GM18951 (cell line): ENCODE results near the gene ZNF587.
"Not testable (repeated sequence)": the region's sequence is repeated elsewhere in the genome, so short reads cannot be mapped to it uniquely, and the experiment has no call there.

ENCODE experiments used
- POLR2A ChIP-seq: IDR thresholded peaks from 4 replicates; pipeline ENCODE4 v1.6.1; 2011; ENCODE audit warnings: mild to moderate bottlenecking; ENCODE audit not compliant: insufficient read length, insufficient read depth; ENCODE audit errors: extremely low read depth
- in situ Hi-C: fragments of 300-500 bp; cut with MboI; formaldehyde crosslinking; loops from one replicate; pipeline ENCODE4 v1.12.0; 2022; ENCODE audit warnings: low sequenced_read_pairs, mixed read lengths, inconsistent platforms; ENCODE audit not compliant: unreplicated experiment

Gene ZNF587

DNA sequence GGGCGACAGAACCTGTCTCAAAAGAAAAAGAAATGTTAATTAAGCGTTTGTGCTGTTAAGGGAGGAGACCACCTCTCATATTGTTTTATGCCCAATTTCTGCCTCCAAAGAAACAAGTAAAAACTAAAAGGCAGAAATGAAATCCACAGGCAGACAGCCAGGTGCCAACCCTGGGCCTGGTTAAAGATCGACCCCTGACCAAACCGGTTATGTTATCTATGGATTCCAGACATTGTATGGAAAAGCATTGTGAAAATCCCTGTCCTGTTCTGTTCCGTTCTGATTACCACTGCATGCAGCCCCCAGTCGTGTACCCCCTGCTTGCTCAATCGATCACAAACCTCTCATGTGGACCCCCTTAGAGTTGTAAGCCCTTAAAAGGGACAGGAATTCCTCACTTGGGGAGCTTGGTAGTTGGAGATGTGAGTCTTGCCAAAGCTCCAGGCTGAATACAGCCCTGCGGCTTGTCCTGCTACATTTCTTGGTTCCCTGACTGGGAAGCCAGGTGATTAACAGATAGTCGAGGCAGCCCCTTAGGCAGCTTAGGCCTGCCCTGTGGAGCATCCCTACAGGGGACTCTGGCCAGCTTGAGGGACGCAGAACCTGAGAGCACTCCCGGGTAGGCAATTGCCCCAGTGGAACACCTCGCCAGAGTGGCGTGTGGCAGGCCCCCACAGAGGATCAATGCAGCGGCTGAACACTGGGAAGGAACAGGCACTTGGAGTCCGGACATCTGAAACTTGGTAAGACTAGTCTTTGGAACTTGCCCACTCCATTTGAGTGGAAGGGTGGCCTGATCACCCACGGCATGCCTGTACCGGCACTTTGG is 34.2 kb upstream of the ZNF587 start:
- no peak for TF ChIP-seq POLR2A
- in situ Hi-C loops, result no loop called here

DNA sequence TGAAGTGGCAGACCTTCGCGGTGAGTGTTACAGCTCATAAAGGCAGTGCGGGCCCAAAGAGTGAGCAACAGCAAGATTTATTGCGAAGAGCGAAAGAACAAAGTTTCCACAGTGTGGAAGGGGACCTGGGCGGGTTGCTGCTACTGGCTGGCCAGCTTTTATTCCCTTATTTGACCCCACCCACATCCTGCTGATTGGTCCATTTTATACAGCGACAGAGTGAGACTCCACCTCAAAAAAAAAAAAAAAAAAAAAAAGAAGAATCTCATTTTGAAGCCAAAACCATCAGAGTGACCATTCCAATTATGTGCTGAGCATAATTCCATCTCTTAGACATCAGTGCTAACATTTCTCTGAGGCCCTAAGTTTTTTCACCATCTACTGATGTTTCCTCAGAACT is 33.0 kb upstream of the ZNF587 start:
- in situ Hi-C loops, result no loop called here
- no peak for TF ChIP-seq POLR2A

DNA sequence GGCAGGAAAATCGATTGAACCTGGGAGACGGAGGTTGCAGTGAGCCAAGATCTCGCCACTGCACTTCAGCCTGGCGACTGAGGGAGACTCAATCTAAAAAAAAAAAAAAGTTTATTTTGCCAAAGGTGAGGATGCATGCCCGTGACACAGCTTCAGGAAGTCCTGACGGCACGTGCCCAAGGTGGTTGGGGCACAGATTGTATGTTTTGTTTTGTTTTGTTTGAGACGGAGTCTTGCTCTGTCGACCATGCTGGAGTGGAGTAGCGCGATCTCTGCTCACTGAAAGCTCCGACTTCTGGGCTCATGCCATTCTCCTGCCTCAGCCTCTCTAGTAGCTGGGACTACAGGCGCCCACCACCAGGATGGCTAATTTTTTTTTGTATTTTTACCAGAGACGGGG is 31.7 kb upstream of the ZNF587 start:
- in situ Hi-C loops, result no loop called here
- TF ChIP-seq POLR2A, result no peak

DNA sequence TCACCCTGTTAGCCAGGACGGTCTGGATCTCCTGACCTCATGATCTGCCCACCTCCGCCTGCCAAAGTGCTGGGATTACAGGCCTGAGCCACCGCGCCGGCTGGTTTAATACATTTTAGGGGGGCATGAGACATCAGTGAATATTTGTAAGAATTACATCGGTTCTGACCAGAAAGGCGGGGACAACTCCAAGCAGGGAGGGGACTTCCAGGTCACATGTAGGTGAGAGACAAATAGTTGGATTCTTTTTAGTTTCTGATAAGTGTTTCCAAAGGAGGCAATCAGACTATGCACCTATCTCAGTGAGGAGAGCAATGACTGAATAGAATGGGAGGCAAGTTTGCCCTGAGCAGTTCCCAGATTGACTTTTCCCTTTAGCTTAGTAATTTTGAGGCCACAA is 31.3 kb upstream of the ZNF587 start:
- in situ Hi-C loops, result no loop called here
- TF ChIP-seq POLR2A, result no peak

DNA sequence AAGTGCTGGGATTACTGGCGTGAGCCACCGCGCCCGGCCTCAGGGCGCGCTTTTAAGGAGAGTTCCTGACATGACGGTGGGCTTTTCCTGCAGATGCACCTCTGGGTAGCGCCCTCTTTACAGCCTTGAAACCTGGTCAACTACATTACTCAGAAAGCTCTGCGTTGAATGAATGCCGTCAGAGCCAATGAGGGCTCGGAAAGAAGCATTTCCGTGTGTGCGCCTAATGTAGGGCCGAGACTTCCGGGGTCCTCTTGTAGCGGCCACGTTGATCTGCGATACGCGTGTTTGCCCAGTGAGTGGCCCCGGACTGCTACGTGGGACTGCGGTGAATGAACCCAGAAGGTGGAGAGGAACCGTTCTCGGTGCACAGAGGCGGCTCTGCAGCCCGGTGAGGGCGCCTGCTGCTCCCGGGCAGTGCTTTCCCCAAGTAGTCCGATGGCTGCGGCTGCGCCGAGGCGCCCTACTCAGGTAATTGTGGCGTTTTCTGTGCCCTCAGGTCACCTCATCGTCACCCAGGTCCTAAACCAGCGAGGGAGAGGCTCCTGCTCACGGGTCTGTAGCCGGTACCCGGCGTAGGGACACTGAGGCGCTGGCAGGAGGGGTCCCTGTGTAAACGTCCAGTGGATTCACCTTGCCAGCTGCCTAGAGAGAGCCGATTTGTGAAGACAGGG is 30.0 kb upstream of the ZNF587 start:
- in situ Hi-C loops, result no loop called here
- TF ChIP-seq POLR2A, result peak; percentile 80

DNA sequence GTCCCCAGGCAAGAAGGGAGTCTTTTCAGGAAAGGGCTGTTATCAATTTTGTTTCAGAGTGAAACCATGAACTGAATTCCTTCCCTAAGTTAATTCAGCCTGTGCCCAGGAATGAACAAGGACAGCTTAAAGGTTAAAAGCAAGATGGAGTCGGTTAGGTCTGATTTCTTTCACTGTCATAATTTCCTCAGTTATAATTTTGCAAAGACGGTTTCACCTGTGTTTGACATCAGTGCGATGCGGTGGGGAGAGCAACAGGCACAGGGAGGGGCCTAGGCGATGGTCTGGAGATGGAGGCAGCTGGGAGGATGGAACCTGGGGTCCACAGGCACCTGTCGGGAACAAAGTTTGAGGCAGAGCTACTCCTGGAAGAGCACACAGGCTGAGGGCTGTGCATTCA is 29.1 kb upstream of the ZNF587 start:
- in situ Hi-C loops, result no loop called here
- TF ChIP-seq POLR2A, result no peak

DNA sequence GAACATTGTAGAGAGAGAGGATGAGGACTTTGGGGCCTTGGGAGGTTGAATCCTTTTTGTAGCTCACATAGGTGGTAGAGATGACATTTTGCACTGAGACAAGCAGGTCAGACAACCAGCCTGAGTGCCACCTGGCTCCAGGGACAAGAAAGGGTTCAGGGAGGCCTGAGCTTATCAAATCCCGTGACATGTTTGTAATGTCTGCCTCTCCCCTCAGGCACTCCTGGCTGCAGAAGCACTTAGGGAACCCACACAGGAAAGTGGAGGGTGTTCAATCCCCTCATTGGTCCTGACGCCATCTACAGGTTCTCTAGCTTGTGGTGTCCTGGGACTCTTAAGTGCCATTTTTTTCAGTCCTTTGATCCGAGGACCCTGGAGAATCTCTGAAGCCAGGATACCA is 28.6 kb upstream of the ZNF587 start:
- in situ Hi-C loops, result not testable (repeated sequence)

DNA sequence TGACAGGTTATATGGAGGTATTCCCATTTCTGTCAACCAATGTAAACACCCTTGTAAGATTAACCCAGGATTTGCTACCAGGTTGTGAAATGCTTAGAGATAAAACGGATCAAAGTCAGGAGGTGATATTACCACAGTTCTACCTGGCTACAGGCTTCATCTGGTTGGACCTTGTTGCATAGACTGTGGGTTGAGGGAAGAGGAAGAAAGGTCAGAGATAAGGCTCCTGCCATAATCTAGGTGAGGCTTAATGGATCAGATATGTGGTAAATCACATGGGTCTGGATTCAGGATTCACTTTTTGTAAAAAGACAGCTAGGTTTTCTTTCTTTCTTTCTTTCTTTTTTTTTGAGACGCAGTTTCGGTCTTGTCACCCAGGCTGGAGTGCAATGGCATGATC is 28.2 kb upstream of the ZNF587 start:
- in situ Hi-C loops, result not testable (repeated sequence)

DNA sequence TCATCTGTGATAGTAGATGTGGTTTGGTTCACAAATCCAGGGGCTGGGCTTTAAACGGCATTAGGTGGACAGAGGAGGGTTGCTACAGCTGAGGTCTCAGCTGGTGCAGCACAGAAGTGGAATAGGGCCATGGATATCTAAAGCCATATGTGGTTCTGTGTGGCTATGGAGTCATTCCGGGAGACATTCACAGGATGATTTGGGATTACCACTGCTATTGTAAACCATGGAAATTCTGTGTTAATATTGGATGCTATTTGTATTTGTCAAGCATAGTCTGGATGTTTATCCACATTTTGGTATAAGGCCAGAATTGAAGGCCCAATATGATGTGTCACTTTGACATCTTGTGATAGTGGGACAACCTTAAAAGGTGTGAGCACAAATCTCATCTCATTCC is 26.5 kb upstream of the ZNF587 start:
- in situ Hi-C loops, result not testable (repeated sequence)

DNA sequence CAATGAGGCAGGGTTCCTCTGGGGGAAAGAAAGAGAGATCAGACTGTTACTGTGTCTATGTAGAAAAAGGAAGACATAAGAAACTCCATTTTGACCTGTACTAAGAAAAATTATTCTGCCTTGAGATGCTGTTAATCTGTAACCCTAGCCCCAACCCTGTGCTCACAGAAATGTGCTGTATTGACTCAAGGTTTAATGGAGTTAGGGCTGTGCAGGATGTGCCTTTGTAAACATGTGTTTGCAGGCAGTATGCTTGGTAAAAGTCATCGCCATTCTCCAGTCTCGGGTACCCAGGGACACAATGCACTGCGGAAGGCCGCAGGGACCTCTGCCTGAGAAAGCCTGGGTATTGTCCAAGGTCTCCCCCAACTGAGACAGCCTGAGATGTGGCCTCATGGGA is 26.1 kb upstream of the ZNF587 start:
- in situ Hi-C loops, result not testable (repeated sequence)

DNA sequence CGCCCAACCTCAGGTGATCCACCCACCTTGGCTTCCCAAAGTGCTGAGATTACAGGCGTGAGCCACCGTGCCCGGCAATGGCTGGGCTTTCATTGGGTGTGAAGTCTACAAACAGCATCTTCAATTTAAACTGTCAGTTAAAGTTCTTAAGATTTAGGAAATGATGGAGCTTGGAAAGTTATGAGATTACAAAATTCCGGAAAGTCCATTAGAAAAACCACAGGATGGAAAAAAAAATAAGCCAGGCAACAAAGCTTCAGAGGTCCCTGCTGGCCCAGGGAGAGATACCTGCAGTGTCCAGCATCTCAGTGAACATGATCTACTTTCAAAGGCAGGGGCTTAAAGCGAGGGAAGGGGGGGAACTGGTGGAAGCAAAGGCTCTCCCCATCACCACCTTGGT is 24.1 kb upstream of the ZNF587 start:
- in situ Hi-C loops, result no loop called here
- TF ChIP-seq POLR2A, result no peak

DNA sequence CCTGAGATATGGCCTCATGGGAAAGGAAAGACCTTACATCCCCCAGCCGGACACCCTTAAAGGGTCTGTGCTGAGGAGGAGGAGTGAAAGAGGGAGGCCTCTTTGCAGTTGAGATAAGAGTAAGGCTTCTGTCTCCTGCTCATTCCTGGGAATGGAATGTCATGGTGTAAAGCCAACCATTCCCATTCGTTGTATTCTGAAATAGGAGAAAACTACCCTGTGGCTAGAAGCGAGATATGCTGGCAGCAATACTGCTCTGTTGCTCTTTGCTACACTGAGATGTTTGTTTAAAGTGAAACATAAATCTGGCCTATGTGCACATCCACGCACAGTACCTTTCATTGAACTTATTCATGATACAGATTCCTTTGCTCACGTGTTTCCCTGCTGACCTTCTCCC is 20.3 kb upstream of the ZNF587 start:
- in situ Hi-C loops, result no loop called here
- no peak for TF ChIP-seq POLR2A

DNA sequence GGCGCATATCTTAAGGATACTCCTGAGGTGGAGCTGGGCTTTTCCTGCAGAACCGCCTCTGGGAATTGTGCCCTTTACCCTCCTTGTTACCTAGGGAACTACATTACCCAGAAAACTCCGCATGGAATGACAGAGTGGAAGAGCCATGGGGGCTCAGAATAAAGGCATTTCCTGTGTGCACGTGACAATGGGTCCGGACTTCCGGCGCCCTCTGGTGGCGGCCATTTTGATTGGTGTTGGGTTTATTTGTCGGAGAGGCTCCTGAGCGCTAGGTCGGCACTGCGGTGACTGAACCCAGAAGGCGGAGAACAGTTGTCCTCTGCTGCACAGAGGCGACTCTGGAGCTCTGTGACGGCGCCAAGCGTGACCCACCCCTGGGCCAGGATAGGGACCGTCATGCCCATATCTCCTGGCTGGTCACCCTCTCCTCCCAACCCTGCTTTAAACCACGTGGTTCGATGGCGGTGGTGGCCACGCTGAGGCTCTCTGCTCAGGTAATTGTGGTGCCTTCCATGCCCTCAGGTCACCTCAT is 19.5 kb upstream of the ZNF587 start, which contains the start of gene ZNF587B:
Gene ZNF587B (plus strand): TSS at position 229 of the 532 bp plus-strand sequence. CDS start 230 bp downstream, at position 459.
- in situ Hi-C loops, result no loop called here
- no peak for TF ChIP-seq POLR2A

DNA sequence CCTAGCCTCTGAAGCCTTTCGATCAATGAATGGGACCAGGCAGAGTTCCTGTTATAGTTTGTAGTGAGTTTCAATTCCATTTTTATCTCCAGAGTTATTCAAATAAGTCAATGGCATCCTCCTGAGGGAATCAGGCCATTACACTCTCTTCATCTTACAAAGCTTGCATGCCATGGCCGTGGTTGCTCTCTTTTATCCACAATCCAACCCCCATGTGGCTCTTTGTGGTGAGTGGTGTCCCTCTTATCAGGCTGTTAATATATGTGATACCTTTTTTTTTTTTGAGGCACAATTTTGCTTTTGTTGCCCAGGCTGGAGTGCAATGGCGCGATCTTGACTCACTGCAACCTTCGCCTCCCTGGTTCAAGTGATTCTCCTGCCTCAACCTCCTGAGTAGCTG is 12.7 kb upstream of the ZNF587 start:
- in situ Hi-C loops, result not testable (repeated sequence)

DNA sequence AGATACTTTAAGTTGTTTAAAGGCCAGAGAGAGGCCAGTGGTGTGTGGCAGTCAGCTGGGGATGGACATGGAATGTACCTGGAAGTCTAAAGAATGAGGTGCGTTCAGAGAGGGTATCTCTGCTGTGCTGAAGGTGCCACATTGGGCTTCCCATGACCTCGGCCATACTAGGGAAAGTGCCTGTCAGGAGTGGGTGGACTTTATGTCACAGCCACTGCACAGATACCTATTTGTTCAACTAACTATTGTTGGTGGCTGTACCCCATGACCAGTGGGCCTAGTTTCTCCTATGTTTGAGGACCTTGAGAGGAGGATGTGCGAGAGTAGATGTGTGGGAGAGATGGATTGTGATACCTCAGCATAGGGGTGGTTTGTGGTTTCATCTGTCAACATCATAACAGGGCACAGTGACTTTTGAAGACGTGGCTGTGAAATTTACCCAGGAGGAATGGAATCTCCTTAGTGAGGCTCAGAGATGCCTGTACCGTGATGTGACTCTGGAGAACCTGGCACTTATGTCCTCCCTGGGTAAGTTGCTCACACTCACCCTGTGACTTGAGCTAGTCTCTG is 11.0 kb upstream of the ZNF587 start:
- in situ Hi-C loops, result not testable (repeated sequence)
